HG02642 (cell line): ENCODE data around the gene C10orf90.

ENCODE experiments used
- ATAC-seq: cut with Tn5 transposase; IDR thresholded peaks from one replicate; pipeline ENCODE4 v1.9.1; 2021; ENCODE audit warnings: mild to moderate bottlenecking; ENCODE audit not compliant: unreplicated experiment, poor library complexity

Gene C10orf90

GRCh38 chr10:126474031-126474430 is 196.5 kb downstream of the C10orf90 start:
- ATAC-seq: no peak

- no peak for ATAC-seq
Measured at GRCh38 chr10:126470991-126471390, 199.5 kb downstream of the C10orf90 start.

- no peak for ATAC-seq
Measured at GRCh38 chr10:126469692-126470091, 200.8 kb downstream of the C10orf90 start.

- no peak for ATAC-seq
Measured at GRCh38 chr10:126468876-126469643, 201.4 kb downstream of the C10orf90 start.

DNA sequence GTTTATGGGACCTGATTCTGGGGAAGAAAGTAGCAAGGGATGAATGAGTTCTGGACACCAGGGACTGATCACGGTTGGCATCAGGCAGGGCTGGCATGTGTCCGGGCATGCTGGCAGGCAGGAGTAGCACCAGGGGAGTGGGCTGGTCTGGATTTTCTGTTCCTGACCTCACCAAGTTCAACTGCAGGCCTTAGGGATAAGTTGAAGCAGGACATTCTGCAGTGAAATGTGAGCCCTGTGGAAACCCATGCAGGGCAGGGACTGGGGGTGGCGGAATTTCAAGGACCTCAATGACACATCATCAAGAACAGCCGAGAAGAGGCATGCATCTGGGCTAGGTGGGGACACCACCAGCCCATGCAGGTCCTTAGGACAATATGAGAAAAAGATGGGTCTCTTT is 202.0 kb downstream of the C10orf90 start:
- no peak for ATAC-seq

- no peak for ATAC-seq
Measured at GRCh38 chr10:126465771-126466170, 204.7 kb downstream of the C10orf90 start.

- no peak for ATAC-seq
Measured at GRCh38 chr10:126463286-126463685, 207.2 kb downstream of the C10orf90 start.

DNA sequence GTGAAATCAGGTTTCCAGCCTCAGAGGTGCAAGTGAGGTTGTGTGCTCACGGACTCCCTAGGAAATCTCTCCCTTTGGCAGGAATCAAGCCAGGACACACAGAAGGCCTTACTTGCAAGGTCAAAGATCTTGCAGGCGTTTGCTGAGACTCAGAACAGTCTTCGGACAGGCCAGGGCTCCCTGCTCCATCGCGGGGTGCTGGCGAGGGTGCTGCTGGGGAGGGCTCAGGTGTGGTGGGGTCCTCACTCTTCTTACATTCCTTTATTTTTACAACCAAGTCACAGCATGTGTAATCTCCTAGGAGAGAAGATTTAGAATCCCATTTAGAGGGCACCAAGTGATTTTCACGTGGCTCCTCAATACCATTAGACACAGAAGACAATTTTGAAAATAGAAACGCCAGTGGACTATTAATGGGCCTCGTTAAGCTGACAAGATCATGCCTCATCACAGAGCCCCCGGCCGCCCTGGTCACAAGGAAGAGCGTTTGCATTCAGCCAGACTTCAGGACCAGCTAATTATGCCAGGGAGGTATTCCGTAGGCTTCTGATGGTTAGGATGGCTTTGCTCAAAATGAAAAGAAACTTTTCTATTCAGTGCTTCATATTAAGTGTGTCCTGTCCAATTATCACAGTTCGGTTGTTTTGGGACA is 209.1 kb downstream of the C10orf90 start:
- ATAC-seq: no peak

- no peak for ATAC-seq
Measured at GRCh38 chr10:126459878-126460481, 210.5 kb downstream of the C10orf90 start.

DNA sequence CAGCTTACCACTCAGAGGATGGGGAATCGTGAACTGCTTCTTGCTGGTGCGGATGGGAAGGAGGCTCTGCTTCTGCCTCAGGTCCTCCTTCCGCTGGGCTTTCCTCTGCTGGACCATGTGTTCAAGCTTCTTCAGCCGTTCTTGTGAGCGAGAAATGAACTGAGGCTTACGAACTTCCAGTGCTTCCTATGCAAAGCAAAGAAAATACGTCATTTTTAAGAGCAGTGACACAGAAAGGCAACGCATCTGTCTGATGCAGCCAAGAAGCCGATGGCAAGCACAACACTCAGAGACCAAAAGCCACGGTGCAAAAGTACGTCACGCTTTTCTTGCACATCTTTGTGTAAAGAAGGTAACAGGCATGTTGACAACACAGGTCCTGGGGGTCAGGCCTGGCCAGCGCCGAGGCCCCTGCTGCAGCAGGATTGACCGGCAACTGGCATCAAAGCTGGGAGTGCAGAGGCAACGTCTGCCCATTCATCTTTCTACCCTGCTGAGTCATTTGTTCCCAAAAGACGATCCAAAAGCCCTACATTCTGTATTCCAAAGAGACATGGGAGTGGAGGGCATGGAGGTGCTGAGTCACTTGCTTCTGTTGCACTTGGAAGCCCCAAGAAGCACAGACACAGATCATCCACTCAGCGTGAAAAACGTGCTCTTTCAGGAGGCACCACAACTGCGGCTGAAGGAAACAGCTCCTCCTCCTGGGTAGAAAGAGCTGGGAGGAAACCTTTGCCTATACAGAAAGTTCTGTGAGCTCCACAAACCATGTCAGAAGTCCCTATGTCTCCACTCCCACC is 211.3 kb downstream of the C10orf90 start:
- no peak for ATAC-seq

- ATAC-seq: no peak
Measured at GRCh38 chr10:126458466-126458865, 212.0 kb downstream of the C10orf90 start.

- no peak for ATAC-seq
Measured at GRCh38 chr10:126456632-126457031, 213.9 kb downstream of the C10orf90 start.

- no peak for ATAC-seq
Measured at GRCh38 chr10:126455766-126456405, 214.6 kb downstream of the C10orf90 start.

GRCh38 chr10:126455036-126455765 is 215.3 kb downstream of the C10orf90 start:
- ATAC-seq: no peak

DNA sequence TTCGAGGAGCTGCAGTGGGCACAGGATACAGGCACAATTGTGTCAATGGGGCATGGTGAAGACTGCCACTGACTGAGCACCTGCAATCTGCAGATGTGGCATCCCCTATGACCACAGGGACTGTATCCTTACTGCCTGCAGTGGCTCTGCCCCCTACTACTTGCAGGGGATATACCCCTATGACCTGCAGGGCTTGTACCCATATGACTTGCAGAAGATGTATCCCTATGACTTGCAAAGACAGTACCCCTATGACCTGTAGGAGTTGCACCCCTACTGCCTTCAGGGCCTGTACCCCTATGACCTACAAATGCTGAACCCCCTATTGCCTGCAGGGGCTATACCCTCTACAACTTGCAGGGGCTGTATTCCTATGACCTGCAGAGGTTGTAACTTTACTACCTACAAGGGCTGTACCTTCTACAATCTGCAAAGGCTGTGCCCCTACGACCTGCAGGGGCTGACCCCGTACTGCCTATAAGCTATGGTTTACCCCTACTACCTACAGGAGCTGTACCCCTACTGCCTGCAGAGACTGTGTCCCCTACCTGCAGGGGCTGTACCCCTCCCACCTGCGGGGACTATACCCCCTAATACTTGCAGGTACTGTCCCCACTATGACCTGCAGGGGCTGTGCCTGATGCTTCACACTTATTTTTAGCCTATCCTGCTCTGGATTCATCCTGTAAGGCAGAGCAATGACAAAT is 216.3 kb downstream of the C10orf90 start:
- ATAC-seq: no peak

- ATAC-seq: no peak
Measured at GRCh38 chr10:126452245-126452644, 218.2 kb downstream of the C10orf90 start.

DNA sequence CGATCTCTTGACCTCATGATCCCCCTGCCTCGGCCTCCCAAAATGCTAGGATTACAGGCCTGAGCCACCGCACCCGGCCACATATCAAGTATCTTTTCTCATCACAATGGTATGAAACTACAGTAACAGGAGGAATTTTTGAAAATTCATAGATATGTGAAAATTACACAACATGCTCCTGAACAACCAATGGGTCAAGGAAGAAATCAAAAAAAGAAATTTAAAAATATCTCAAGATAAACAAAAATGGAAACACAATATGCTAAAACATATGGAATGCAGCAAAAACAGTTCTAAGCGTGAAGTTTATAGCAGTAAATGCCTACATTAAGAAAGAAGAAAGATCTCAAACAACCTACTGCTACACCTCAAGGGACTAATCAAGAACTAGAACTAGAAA is 222.4 kb downstream of the C10orf90 start:
- no peak for ATAC-seq

- no peak for ATAC-seq
Measured at GRCh38 chr10:126439942-126440341, 230.6 kb downstream of the C10orf90 start.

DNA sequence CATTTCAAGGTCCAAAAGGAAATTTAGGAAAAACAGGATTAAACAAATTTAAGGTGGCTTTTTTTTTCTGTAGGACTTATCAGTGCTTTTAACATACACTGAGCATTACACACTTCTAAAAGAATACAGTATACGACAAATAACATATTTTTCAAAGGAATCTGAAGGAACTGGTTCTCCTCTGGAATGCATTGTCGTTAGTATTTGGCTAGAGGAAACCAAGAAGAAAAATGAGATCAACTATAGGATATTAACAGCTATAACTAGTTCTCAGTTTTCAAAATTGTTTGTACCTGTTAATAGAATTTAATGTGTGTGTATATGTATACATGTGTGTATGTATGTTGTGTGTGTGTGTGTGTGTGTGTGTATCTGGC is 232.1 kb downstream of the C10orf90 start:
- no peak for ATAC-seq
